Body of pancreas (tissue), 4 donors: ENCODE results near the gene PRKD1.

Experiments
- CTCF ChIP-seq, 7 experiments: fragments of 450-650 bp in 4 of 7; fragments of 200-600 bp in 3 of 7; sonication (generic) in 3 of 7; IDR thresholded peaks; one replicate each; pipeline ENCODE4 v1.5.1; 2016 to 2019; ENCODE audit warnings: antibody characterized with exemption in 7 of 7
- POLR2A ChIP-seq, 3 donors: fragments of 450-650 bp; IDR thresholded peaks; one replicate each; pipeline ENCODE4 v1.6.1; 2016; ENCODE audit warnings: antibody characterized with exemption in 3 of 3, mild to moderate bottlenecking in 2 of 3

DNA sequence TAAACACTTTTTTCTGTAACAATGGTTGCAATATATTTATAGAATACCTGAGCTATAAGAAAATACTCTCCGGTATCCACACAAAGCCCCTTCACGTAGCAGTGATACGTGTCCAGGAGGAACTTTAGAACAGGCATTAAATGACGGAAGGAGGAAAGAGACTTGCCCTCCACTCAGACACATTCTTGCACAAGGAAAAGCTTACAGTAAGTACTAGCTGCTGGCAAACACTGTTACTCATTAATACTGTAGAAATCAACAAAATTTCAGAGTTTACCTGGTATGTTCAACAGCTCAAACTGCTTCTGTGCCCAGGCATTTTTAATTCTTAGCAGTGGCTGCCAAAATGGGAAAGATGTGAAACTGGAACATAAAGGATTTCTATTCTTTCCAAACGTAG, 41.7 kb downstream of the PRKD1 start:
- TF ChIP-seq CTCF (IDR thresholded peaks at IDR 0.05): no peak
- TF ChIP-seq POLR2A (IDR thresholded peaks at IDR 0.05): no peak
